ENCODE measurements around the gene CTR9. TPM values are rescaled to one million over a fixed set of nuclear protein-coding genes. Genes with fewer than 3 reads are reported as not detected.

CTR9 gene
- total and polyA plus RNA-seq, 4 donors, result 10.8 to 32.2 (median 21.2) TPM

GRCh38 chr11:10784232-10785145 is 33.4 kb downstream of the CTR9 start:
- no peak for ATAC-seq (ENCODE audit: low FRiP score)

GRCh38 chr11:10785146-10785474 is 34.1 kb downstream of the CTR9 start:
- WGBS, 2 donors, result 84 to 87% methylated on average over 4 of the region's 4 CpGs
- Histone ChIP-seq H3K27me3 (ENCODE audit: control insufficient read depth in 1 of 2, insufficient read depth in 2 of 2, low read length in 1 of 2) (no peaks in the 10 kb centered on the region), H3K4me3 (ENCODE audit: low read length in 2 of 2) (no peak overlapping the region), H3K4me1 (ENCODE audit: control insufficient read depth in 1 of 2, insufficient read depth in 2 of 2, low read length in 2 of 2) (no peaks in the 10 kb centered on the region), H3K36me3 (ENCODE audit: control insufficient read depth in 1 of 2, insufficient read depth in 2 of 2, low read length in 1 of 2) (peaks cover 0 to under 1% of the 10 kb centered on the region in 2 donors), H3K27ac (ENCODE audit: low read depth in 1 of 2, low read length in 2 of 2) (no peak overlapping the region), H3K9me3 (ENCODE audit: control insufficient read depth, low read length) (no peaks in the 10 kb centered on the region)
- DNase-seq, result no peak
- intact Hi-C loops (cut with DNase I), result loop anchor here in 1 of 2 donors (5.0 kb wide), 1 partner anchor 1002 kb away; no protein-coding TSS in a partner anchor
- no peak for ATAC-seq (ENCODE audit: low FRiP score)

More at GRCh38 chr11:10784232-10785145, 33.4 kb downstream of the CTR9 start:
- no peaks in the 10 kb centered on the region for H3K27me3 ChIP-seq (ENCODE audit: control insufficient read depth in 1 of 2, insufficient read depth in 2 of 2, low read length in 1 of 2)
- H3K4me1 ChIP-seq (ENCODE audit: control insufficient read depth in 1 of 2, insufficient read depth in 2 of 2, low read length in 2 of 2), result no peaks in the 10 kb centered on the region
- no peaks in the 10 kb centered on the region for H3K9me3 ChIP-seq (ENCODE audit: control insufficient read depth, low read length)
- WGBS, 2 donors, result 73 to 75% methylated on average over 10 of the region's 10 CpGs
- H3K4me3 ChIP-seq (ENCODE audit: low read length in 2 of 2), result no peak overlapping the region
- intact Hi-C loops (cut with DNase I), result loop anchor here in 1 of 2 donors (5.0 kb wide), 1 partner anchor 1003 kb away; no protein-coding TSS in a partner anchor
- peaks cover 0 to 2% of the 10 kb centered on the region in 2 donors for H3K36me3 ChIP-seq (ENCODE audit: control insufficient read depth in 1 of 2, insufficient read depth in 2 of 2, low read length in 1 of 2)
- H3K27ac ChIP-seq (ENCODE audit: low read depth in 1 of 2, low read length in 2 of 2), result no peak overlapping the region
- no peak for DNase-seq

GRCh38 chr11:10786451-10786850 is 35.4 kb downstream of the CTR9 start:
- H3K4me3 ChIP-seq (ENCODE audit: low read length in 2 of 2), result no peak overlapping the region
- no peaks in the 10 kb centered on the region for H3K36me3 ChIP-seq (ENCODE audit: control insufficient read depth in 1 of 2, insufficient read depth in 2 of 2, low read length in 1 of 2)
- no peak for ATAC-seq (ENCODE audit: low FRiP score)
- no peaks in the 10 kb centered on the region for H3K9me3 ChIP-seq (ENCODE audit: control insufficient read depth, low read length)
- 94 to 99% methylated on average over 5 of the region's 5 CpGs for WGBS, 2 donors
- no peak overlapping the region for H3K27ac ChIP-seq (ENCODE audit: low read depth in 1 of 2, low read length in 2 of 2)
- DNase-seq, result no peak
- no peaks in the 10 kb centered on the region for H3K27me3 ChIP-seq (ENCODE audit: control insufficient read depth in 1 of 2, insufficient read depth in 2 of 2, low read length in 1 of 2)
- H3K4me1 ChIP-seq (ENCODE audit: control insufficient read depth in 1 of 2, insufficient read depth in 2 of 2, low read length in 2 of 2), result no peaks in the 10 kb centered on the region
- intact Hi-C loops (cut with DNase I), result loop anchor here in 1 of 2 donors (5.0 kb wide), 1 partner anchor 1001 kb away; no protein-coding TSS in a partner anchor

GRCh38 chr11:10792385-10793068 is 41.5 kb downstream of the CTR9 start:
- WGBS, 2 donors, result 7% methylated on average over 24 of the region's 24 CpGs
- peak; percentile 95 for ATAC-seq (ENCODE audit: low FRiP score)
- no peaks in the 10 kb centered on the region for H3K27me3 ChIP-seq (ENCODE audit: control insufficient read depth in 1 of 2, insufficient read depth in 2 of 2, low read length in 1 of 2)
- no peak overlapping the region for H3K27ac ChIP-seq (ENCODE audit: low read depth in 1 of 2, low read length in 2 of 2)
- intact Hi-C loops (cut with DNase I), result loop anchor here (1.0 to 10.0 kb wide), 4 partner anchors 140 to 992 kb away; no protein-coding TSS in a partner anchor
- H3K4me3 ChIP-seq (ENCODE audit: low read length in 2 of 2), result no peak overlapping the region
- no peaks in the 10 kb centered on the region for H3K9me3 ChIP-seq (ENCODE audit: control insufficient read depth, low read length)
- H3K4me1 ChIP-seq (ENCODE audit: control insufficient read depth in 1 of 2, insufficient read depth in 2 of 2, low read length in 2 of 2), result no peaks in the 10 kb centered on the region
- peaks cover 0 to 1% of the 10 kb centered on the region in 2 donors for H3K36me3 ChIP-seq (ENCODE audit: control insufficient read depth in 1 of 2, insufficient read depth in 2 of 2, low read length in 1 of 2)
- DNase-seq, result peak; percentile 91 to 97

GRCh38 chr11:10793470-10794255 is 42.6 kb downstream of the CTR9 start:
- intact Hi-C loops (cut with DNase I), result loop anchor here (2.0 to 10.0 kb wide), 3 partner anchors 139 to 991 kb away; no protein-coding TSS in a partner anchor
- DNase-seq (no peak), ATAC-seq (ENCODE audit: low FRiP score) (no peak)
- Histone ChIP-seq H3K4me1 (ENCODE audit: control insufficient read depth in 1 of 2, insufficient read depth in 2 of 2, low read length in 2 of 2) (no peaks in the 10 kb centered on the region), H3K36me3 (ENCODE audit: control insufficient read depth in 1 of 2, insufficient read depth in 2 of 2, low read length in 1 of 2) (peaks cover 2 to 3% of the 10 kb centered on the region in 2 donors), H3K27me3 (ENCODE audit: control insufficient read depth in 1 of 2, insufficient read depth in 2 of 2, low read length in 1 of 2) (no peaks in the 10 kb centered on the region), H3K9me3 (ENCODE audit: control insufficient read depth, low read length) (no peaks in the 10 kb centered on the region), H3K4me3 (ENCODE audit: low read length in 2 of 2) (no peak overlapping the region), H3K27ac (ENCODE audit: low read depth in 1 of 2, low read length in 2 of 2) (no peak overlapping the region)
- 64 to 68% methylated on average over 11 of the region's 11 CpGs for WGBS, 2 donors

GRCh38 chr11:10796191-10796590 is 45.1 kb downstream of the CTR9 start:
- WGBS, 2 donors, result 38 to 40% methylated on average over 2 of the region's 2 CpGs
- Histone ChIP-seq H3K4me3 (ENCODE audit: low read length in 2 of 2) (no peak overlapping the region), H3K9me3 (ENCODE audit: control insufficient read depth, low read length) (no peaks in the 10 kb centered on the region), H3K27ac (ENCODE audit: low read depth in 1 of 2, low read length in 2 of 2) (no peak overlapping the region), H3K36me3 (ENCODE audit: control insufficient read depth in 1 of 2, insufficient read depth in 2 of 2, low read length in 1 of 2) (peaks cover 8 to 10% of the 10 kb centered on the region in 2 donors), H3K4me1 (ENCODE audit: control insufficient read depth in 1 of 2, insufficient read depth in 2 of 2, low read length in 2 of 2) (no peaks in the 10 kb centered on the region), H3K27me3 (ENCODE audit: control insufficient read depth in 1 of 2, insufficient read depth in 2 of 2, low read length in 1 of 2) (no peaks in the 10 kb centered on the region)
- DNase-seq (no peak), ATAC-seq (ENCODE audit: low FRiP score) (no peak)
- intact Hi-C loops (cut with DNase I), result loop anchor here in 1 of 2 donors (10.0 kb wide), 1 partner anchor 989 kb away; no protein-coding TSS in a partner anchor

GRCh38 chr11:10797001-10797400 is 46.0 kb downstream of the CTR9 start:
- H3K36me3 ChIP-seq (ENCODE audit: control insufficient read depth in 1 of 2, insufficient read depth in 2 of 2, low read length in 1 of 2), result peaks cover 10% of the 10 kb centered on the region in 2 donors
- intact Hi-C loops (cut with DNase I), result loop anchor here in 1 of 2 donors (10.0 kb wide), 1 partner anchor 988 kb away; no protein-coding TSS in a partner anchor

GRCh38 chr11:10797531-10797930 is 46.5 kb downstream of the CTR9 start:
- 47 to 58% methylated on average over 3 of the region's 3 CpGs for WGBS, 2 donors

More at GRCh38 chr11:10797001-10797400, 46.0 kb downstream of the CTR9 start:
- 81 to 88% methylated on average over 2 of the region's 2 CpGs for WGBS, 2 donors
- ATAC-seq (ENCODE audit: low FRiP score), result no peak
- Histone ChIP-seq H3K27me3 (ENCODE audit: control insufficient read depth in 1 of 2, insufficient read depth in 2 of 2, low read length in 1 of 2) (no peaks in the 10 kb centered on the region), H3K27ac (ENCODE audit: low read depth in 1 of 2, low read length in 2 of 2) (no peak overlapping the region), H3K4me3 (ENCODE audit: low read length in 2 of 2) (no peak overlapping the region), H3K9me3 (ENCODE audit: control insufficient read depth, low read length) (no peaks in the 10 kb centered on the region), H3K4me1 (ENCODE audit: control insufficient read depth in 1 of 2, insufficient read depth in 2 of 2, low read length in 2 of 2) (no peaks in the 10 kb centered on the region)
- no peak for DNase-seq

More at GRCh38 chr11:10797531-10797930, 46.5 kb downstream of the CTR9 start:
- no peak for ATAC-seq (ENCODE audit: low FRiP score)
- no peaks in the 10 kb centered on the region for H3K9me3 ChIP-seq (ENCODE audit: control insufficient read depth, low read length)
- DNase-seq, result no peak
- no peaks in the 10 kb centered on the region for H3K27me3 ChIP-seq (ENCODE audit: control insufficient read depth in 1 of 2, insufficient read depth in 2 of 2, low read length in 1 of 2)
- intact Hi-C loops (cut with DNase I), result loop anchor here in 1 of 2 donors (10.0 kb wide), 1 partner anchor 987 kb away; no protein-coding TSS in a partner anchor
- H3K4me1 ChIP-seq (ENCODE audit: control insufficient read depth in 1 of 2, insufficient read depth in 2 of 2, low read length in 2 of 2), result no peaks in the 10 kb centered on the region
- no peak overlapping the region for H3K27ac ChIP-seq (ENCODE audit: low read depth in 1 of 2, low read length in 2 of 2)
- no peak overlapping the region for H3K4me3 ChIP-seq (ENCODE audit: low read length in 2 of 2)
- peaks cover 13 to 15% of the 10 kb centered on the region in 2 donors for H3K36me3 ChIP-seq (ENCODE audit: control insufficient read depth in 1 of 2, insufficient read depth in 2 of 2, low read length in 1 of 2)

Data from aorta (tissue), 5 donors.